Sigmoid colon (tissue), 7 donors: ENCODE measurements around the gene SPTBN1. TPM values are rescaled to one million over a fixed set of nuclear protein-coding genes. Genes with fewer than 3 reads are reported as not detected.

Experiments
- DNase-seq: peaks from one replicate; pipeline ENCODE4 v3.0.0-alpha.2; 2019
- H3K27ac ChIP-seq, 4 donors: fragments of 200-600 bp; sonication (generic); one replicate each; pipeline ENCODE4 v1.5.1; 2016 to 2019; ENCODE audit warnings: mild to moderate bottlenecking in 1 of 4
- H3K27me3 ChIP-seq, 3 donors: fragments of 200-600 bp; sonication (generic); one replicate each; pipeline ENCODE4 v1.5.1; 2019; ENCODE audit warnings: mild to moderate bottlenecking in 1 of 3
- H3K36me3 ChIP-seq, 4 donors: fragments of 200-600 bp; sonication (generic); one replicate each; pipeline ENCODE4 v1.5.1; 2016 to 2019
- H3K4me1 ChIP-seq, 4 donors: fragments of 200-600 bp; sonication (generic); one replicate each; pipeline ENCODE4 v1.5.1; 2017 to 2019
- H3K4me3 ChIP-seq, 4 donors: fragments of 200-600 bp; sonication (generic); one replicate each; pipeline ENCODE4 v1.5.1; 2017 to 2019; ENCODE audit warnings: mild to moderate bottlenecking in 2 of 4, moderate library complexity in 1 of 4
- H3K9me3 ChIP-seq, 4 donors: fragments of 200-600 bp in 3 of 4; sonication (generic) in 3 of 4; one replicate each; pipeline versions ENCODE4 v1.5.1 to v1.6.1; 2013 to 2019
- EP300 ChIP-seq, 4 donors: sonication (generic); formaldehyde crosslinking; IDR thresholded peaks; one replicate each; pipeline ENCODE4 v1.6.1; 2017; ENCODE audit warnings: antibody characterized with exemption in 4 of 4
- POLR2A ChIP-seq, 2 donors: fragments of 450-650 bp; IDR thresholded peaks; one replicate each; pipeline ENCODE4 v1.6.1; 2016; ENCODE audit warnings: antibody characterized with exemption in 2 of 2, mild to moderate bottlenecking in 2 of 2, moderate library complexity in 2 of 2
- POLR2AphosphoS5 ChIP-seq, 4 donors: sonication (generic); formaldehyde crosslinking; IDR thresholded peaks; one replicate each; pipeline ENCODE4 v1.6.1; 2017; ENCODE audit warnings: antibody characterized with exemption in 4 of 4
- WGBS, 2 donors: extraction: QIAGEN DNeasy Blood & Tissue Kit; methylation state at CpG; one replicate each; pipeline ENCODE4 v1.1.7; 2013; 5-methylcytosine and 5-hydroxymethylcytosine counted together
- intact Hi-C: fragments of 100-400 bp; cut with DNase I; formaldehyde crosslinking; loops from one replicate; pipeline ENCODE4 v1.15.1; 2023
- polyA plus RNA-seq, 3 donors: library from polyadenylated mRNA; stranded (reverse); fragments of 200-250 nt; gene quantifications; one replicate each; pipeline ENCODE4 v1.2.3, GENCODE V29; 2013
- total RNA-seq, 4 donors: library from RNA; depleted of rRNA; stranded (reverse); fragments of >200 nt; gene quantifications; one replicate each; pipeline ENCODE4 v1.1.0, GENCODE V29; 2016
- TF ChIP-seq, protein P1 (sequence below), 4 experiments: fragments of 450-650 bp in 3 of 4; fragments of 200-600 bp in 1 of 4; IDR thresholded peaks; one replicate each; pipeline ENCODE4 v1.5.1; 2016 to 2019; ENCODE audit warnings: antibody characterized with exemption in 4 of 4, mild to moderate bottlenecking in 3 of 4, moderate library complexity in 2 of 4
- donor health status: healthy with polysubstance abuse.
- donor health status: Bipolar disorder and iron deficiency.
- donor health status: healthy.

The SPTBN1 gene
- total and polyA plus RNA-seq, 7 donors, result 23.1 to 273 (median 169) TPM

DNA sequence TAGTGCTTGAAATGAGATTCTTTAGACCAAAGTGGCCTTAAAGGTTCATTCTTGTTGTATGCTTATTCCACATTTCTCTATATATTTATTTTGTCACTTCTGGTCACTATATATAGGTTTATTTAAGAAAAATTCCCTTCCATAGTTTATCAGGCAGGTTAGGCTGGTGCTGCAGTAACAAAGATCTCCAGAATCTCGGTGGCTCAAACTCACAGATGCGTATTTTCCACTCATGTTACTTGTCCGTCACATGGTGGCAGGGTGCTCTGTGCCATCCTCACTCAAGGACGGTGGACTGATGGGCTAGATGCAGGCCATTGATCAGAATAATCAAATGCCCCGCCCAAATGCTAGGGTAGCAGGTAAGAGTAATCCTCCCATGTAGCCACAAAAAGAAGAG is 19.8 kb downstream of the SPTBN1 start:
- H3K27ac ChIP-seq, result peak overlapping the region in 2 of 4 donors; percentile 67 to 75
- peaks cover 0 to 90% (median 81%) of the 10 kb centered on the region in 4 donors for H3K4me1 ChIP-seq
- 91 to 95% methylated on average over 5 of the region's 5 CpGs for WGBS, 2 donors
- H3K4me3 ChIP-seq, result no peak overlapping the region
- H3K36me3 ChIP-seq, result no peaks in the 10 kb centered on the region
- no peaks in the 10 kb centered on the region for H3K27me3 ChIP-seq
- TF ChIP-seq POLR2AphosphoS5 (IDR thresholded peaks at IDR 0.05) (no peak), EP300 (IDR thresholded peaks at IDR 0.05) (no peak), POLR2A (IDR thresholded peaks at IDR 0.05) (no peak)
- TF ChIP-seq, protein P1, sequence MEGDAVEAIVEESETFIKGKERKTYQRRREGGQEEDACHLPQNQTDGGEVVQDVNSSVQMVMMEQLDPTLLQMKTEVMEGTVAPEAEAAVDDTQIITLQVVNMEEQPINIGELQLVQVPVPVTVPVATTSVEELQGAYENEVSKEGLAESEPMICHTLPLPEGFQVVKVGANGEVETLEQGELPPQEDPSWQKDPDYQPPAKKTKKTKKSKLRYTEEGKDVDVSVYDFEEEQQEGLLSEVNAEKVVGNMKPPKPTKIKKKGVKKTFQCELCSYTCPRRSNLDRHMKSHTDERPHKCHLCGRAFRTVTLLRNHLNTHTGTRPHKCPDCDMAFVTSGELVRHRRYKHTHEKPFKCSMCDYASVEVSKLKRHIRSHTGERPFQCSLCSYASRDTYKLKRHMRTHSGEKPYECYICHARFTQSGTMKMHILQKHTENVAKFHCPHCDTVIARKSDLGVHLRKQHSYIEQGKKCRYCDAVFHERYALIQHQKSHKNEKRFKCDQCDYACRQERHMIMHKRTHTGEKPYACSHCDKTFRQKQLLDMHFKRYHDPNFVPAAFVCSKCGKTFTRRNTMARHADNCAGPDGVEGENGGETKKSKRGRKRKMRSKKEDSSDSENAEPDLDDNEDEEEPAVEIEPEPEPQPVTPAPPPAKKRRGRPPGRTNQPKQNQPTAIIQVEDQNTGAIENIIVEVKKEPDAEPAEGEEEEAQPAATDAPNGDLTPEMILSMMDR (IDR thresholded peaks at IDR 0.05), result no peak
- DNase-seq, result no peak
- intact Hi-C loops, result loop anchor here (5.0 kb wide), 1 partner anchor 191 kb away; no protein-coding TSS in a partner anchor
- H3K9me3 ChIP-seq, result no peaks in the 10 kb centered on the region

DNA sequence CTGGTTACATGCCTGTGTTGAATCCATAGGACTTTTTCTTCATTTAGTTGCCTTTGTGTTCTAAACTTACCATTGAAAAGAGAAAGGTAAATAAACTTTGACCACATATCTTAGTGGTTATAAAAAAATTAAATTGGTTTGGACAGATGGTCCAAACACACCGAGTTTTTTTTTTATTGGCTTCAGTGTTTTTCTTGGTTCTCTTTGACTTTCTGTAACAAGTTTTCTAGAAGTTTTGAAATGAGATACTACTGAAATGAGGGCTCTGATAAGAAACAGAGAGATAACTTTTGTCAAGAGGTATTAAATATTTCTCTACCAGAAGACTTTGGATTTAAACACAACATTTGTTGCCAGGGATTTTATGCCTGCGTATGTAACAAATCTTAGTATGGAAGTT is 20.7 kb downstream of the SPTBN1 start:
- H3K4me1 ChIP-seq, result peaks cover 0 to 91% (median 82%) of the 10 kb centered on the region in 4 donors
- no peak for DNase-seq
- no peaks in the 10 kb centered on the region for H3K27me3 ChIP-seq
- H3K36me3 ChIP-seq, result no peaks in the 10 kb centered on the region
- 13 to 49% methylated on average over 2 of the region's 2 CpGs for WGBS, 2 donors
- no peaks in the 10 kb centered on the region for H3K9me3 ChIP-seq
- TF ChIP-seq EP300 (IDR thresholded peaks at IDR 0.05), result no peak
- TF ChIP-seq POLR2A (IDR thresholded peaks at IDR 0.05), result no peak
- TF ChIP-seq, protein P1 (IDR thresholded peaks at IDR 0.05), result no peak
- TF ChIP-seq POLR2AphosphoS5 (IDR thresholded peaks at IDR 0.05), result no peak
- H3K4me3 ChIP-seq, result no peak overlapping the region
- H3K27ac ChIP-seq, result peak overlapping the region in 3 of 4 donors; percentile 64 to 75 (median 67)
- intact Hi-C loops, result loop anchor here (5.0 kb wide), 1 partner anchor 190 kb away; no protein-coding TSS in a partner anchor

DNA sequence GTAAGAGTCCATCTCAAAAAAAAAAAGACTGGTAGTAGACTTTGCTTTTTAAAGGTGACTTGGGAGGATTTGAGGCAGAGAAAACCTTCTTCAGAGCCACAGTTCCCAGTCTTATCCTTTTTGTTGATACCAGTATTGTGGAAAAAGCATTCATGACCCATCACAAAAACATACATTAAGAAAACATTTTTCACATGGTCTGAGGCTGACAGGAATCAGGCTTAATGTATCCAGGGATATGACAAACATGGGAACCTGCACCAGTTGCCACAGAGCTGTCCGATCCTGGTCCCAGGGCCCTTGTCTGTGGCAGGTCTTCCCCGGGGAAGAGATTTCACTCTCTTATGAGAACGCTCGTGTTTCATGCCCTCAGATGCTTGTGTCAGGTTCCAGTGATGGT is 21.8 kb downstream of the SPTBN1 start:
- no peak for DNase-seq
- Histone ChIP-seq H3K27ac (peak overlapping the region; percentile 7 to 75 (median 66)), H3K36me3 (no peaks in the 10 kb centered on the region), H3K4me1 (peaks cover 0 to 98% (median 88%) of the 10 kb centered on the region in 4 donors), H3K27me3 (no peaks in the 10 kb centered on the region), H3K9me3 (no peaks in the 10 kb centered on the region), H3K4me3 (no peak overlapping the region)
- intact Hi-C loops, result loop anchor here (5.0 kb wide), 1 partner anchor 189 kb away; no protein-coding TSS in a partner anchor
- TF ChIP-seq POLR2A (IDR thresholded peaks at IDR 0.05) (no peak), EP300 (IDR thresholded peaks at IDR 0.05) (no peak), POLR2AphosphoS5 (IDR thresholded peaks at IDR 0.05) (no peak)
- TF ChIP-seq, protein P1 (IDR thresholded peaks at IDR 0.05), result no peak
- 94 to 95% methylated on average over 4 of the region's 4 CpGs for WGBS, 2 donors

DNA sequence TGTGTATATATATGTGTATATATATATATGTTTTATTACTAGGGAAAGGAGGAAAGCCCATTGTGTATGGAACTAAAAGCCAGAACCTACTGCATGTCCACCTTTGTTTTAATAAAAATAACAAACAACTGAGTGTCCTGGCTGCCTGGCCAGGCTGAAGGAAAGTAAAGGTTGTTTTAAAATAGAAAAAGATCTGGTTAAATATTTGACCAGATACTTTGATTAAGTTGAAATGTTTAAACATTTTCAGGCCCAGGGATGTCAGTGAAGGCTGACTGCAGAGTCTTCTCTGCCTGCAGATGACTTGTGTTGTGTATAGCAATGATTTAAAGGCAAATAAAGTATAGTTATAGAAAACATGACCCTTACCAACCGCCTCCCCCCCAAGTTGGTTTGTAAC is 22.8 kb downstream of the SPTBN1 start:
- 95 to 98% methylated on average over 1 of the region's 1 CpG for WGBS, 2 donors

More for the DNA sequence above, 22.8 kb downstream of the SPTBN1 start:
- H3K36me3 ChIP-seq, result no peaks in the 10 kb centered on the region
- no peak overlapping the region for H3K4me3 ChIP-seq
- H3K9me3 ChIP-seq, result no peaks in the 10 kb centered on the region
- peaks cover 0 to 99% (median 92%) of the 10 kb centered on the region in 4 donors for H3K4me1 ChIP-seq
- intact Hi-C loops, result loop anchor here (5.0 kb wide), 1 partner anchor 188 kb away; no protein-coding TSS in a partner anchor
- peak overlapping the region; percentile 25 to 75 (median 66) for H3K27ac ChIP-seq
- no peak for DNase-seq
- H3K27me3 ChIP-seq, result no peaks in the 10 kb centered on the region
- no peak for TF ChIP-seq EP300 (IDR thresholded peaks at IDR 0.05)
- TF ChIP-seq, protein P1 (IDR thresholded peaks at IDR 0.05), result no peak
- no peak for TF ChIP-seq POLR2AphosphoS5 (IDR thresholded peaks at IDR 0.05)
- TF ChIP-seq POLR2A (IDR thresholded peaks at IDR 0.05), result no peak
